ENCODE data around the gene REXO1. TPM values are rescaled to one million over a fixed set of nuclear protein-coding genes. Genes with fewer than 3 reads are reported as not detected.

Gene REXO1
- total and polyA plus RNA-seq, 2 donors (not counting 3 experiments of a cell fraction or from before 2014, with no cell fraction given): 41.1 to 56.9 TPM

DNA sequence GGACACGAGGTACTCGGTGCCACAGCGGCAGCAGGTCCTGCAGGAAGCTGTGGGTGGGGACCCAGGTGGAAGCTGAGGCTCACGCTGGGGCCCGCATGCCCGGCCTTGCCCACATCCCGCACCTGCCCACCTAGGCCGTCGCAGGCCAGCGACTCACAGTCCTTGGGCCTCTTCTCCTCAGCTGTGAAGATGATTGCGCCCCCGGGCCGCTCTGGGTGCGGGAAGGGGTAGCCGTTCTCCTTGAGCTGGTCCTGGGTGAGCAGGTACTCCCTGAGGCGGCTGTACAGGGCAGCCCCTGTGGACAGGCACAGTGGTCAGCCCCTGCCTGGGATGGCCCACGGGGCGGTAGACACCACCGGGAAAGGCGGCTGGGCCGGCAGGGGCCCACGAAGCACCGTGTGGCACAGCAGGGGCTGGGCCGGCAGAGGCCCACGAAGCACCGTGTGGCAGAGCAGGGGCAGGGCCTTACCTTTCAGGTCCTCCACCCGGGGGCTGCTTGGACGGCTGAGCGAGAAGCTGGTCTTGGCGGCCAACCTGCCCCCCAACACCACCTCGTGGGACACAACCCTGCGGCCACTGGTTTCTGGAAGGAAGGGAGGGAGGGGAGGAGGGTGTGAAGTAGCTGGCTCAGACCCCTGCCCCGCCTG lies 29.6 kb downstream of the REXO1 start:
- peaks cover 3 to 57% of the 10 kb centered on the region in 2 experiments for H3K36me3 ChIP-seq (ENCODE audit: control insufficient read depth in 2 of 2, extremely low read depth in 1 of 2, insufficient read depth in 2 of 2, low read length in 2 of 2)
- TF ChIP-seq, protein P1, sequence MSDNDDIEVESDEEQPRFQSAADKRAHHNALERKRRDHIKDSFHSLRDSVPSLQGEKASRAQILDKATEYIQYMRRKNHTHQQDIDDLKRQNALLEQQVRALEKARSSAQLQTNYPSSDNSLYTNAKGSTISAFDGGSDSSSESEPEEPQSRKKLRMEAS (IDR thresholded peaks at IDR 0.05; ENCODE audit: insufficient read depth, insufficient read length): no peak
- TF ChIP-seq MYC (IDR thresholded peaks at IDR 0.05; ENCODE audit: low read depth, low read length) (no peak), POLR2AphosphoS5 (IDR thresholded peaks at IDR 0.05; ENCODE audit: insufficient read depth, low read depth, low read length) (no peak), POLR2A (IDR thresholded peaks at IDR 0.05; ENCODE audit: low read depth, low read length) (no peak), FOS (IDR thresholded peaks at IDR 0.05; ENCODE audit: borderline replicate concordance, insufficient read depth, low read length) (no peak), GATA2 (IDR thresholded peaks at IDR 0.05; ENCODE audit: insufficient read depth, insufficient read length, low read depth, low read length) (no peak), JUN (IDR thresholded peaks at IDR 0.05; ENCODE audit: borderline replicate concordance, insufficient read depth, insufficient read length, low read depth) (no peak), EZH2 (IDR thresholded peaks at IDR 0.05; ENCODE audit: borderline replicate concordance, low read depth, low read length, severe bottlenecking) (no peak)
- TF ChIP-seq, protein P2, sequence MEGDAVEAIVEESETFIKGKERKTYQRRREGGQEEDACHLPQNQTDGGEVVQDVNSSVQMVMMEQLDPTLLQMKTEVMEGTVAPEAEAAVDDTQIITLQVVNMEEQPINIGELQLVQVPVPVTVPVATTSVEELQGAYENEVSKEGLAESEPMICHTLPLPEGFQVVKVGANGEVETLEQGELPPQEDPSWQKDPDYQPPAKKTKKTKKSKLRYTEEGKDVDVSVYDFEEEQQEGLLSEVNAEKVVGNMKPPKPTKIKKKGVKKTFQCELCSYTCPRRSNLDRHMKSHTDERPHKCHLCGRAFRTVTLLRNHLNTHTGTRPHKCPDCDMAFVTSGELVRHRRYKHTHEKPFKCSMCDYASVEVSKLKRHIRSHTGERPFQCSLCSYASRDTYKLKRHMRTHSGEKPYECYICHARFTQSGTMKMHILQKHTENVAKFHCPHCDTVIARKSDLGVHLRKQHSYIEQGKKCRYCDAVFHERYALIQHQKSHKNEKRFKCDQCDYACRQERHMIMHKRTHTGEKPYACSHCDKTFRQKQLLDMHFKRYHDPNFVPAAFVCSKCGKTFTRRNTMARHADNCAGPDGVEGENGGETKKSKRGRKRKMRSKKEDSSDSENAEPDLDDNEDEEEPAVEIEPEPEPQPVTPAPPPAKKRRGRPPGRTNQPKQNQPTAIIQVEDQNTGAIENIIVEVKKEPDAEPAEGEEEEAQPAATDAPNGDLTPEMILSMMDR (IDR thresholded peaks at IDR 0.05; ENCODE audit: extremely low read depth in 1 of 2, insufficient read depth in 1 of 2, low read depth in 1 of 2, low read length in 2 of 2): no peak
- CTCF ChIA-PET: interaction anchor here (0.9 to 1.5 kb wide), 3 partner anchors 19 to 273 kb away, joined by 3 to 6 read pairs (median 3); no protein-coding TSS in a partner anchor
- H4K20me1 ChIP-seq (replicated peaks; ENCODE audit: control insufficient read depth, extremely low read depth, insufficient read depth, low read length): no peaks in the 10 kb centered on the region
- H3K4me1 ChIP-seq (ENCODE audit: control insufficient read depth, extremely low read depth, insufficient read depth, low read length): no peaks in the 10 kb centered on the region
- no peak overlapping the region for H3K9ac ChIP-seq (replicated peaks; ENCODE audit: extremely low read depth, insufficient read depth, low read length)
- DNase-seq (ENCODE audit: low read depth, low spot score) (no peak), FAIRE-seq (no peak)
- intact Hi-C loops (cut with micrococcal nuclease): no loop called here
- H3K4me3 ChIP-seq (replicated peaks in 1 of 3; ENCODE audit: insufficient read depth in 1 of 3, low read depth in 1 of 3, low read length in 3 of 3): no peak overlapping the region
- no peaks in the 10 kb centered on the region for H3K9me1 ChIP-seq (replicated peaks; ENCODE audit: control insufficient read depth, extremely low read depth, insufficient read depth, low read length)
- no peaks in the 10 kb centered on the region for H3K9me3 ChIP-seq (replicated peaks; ENCODE audit: control insufficient read depth, insufficient read depth, low read length)
- POLR2A ChIA-PET: no interaction called here
- dilution Hi-C loops (cut with MboI; ENCODE audit: extremely low pct_ligation_motif_present, low sequenced_read_pairs): no loop called here
- no peaks in the 10 kb centered on the region for H3K27me3 ChIP-seq (ENCODE audit: control insufficient read depth in 2 of 2, insufficient read depth in 2 of 2, low read length in 2 of 2)
- H3K79me2 ChIP-seq (ENCODE audit: control insufficient read depth, insufficient read depth, low read length): no peaks in the 10 kb centered on the region
- no TSS peak for BruUV-seq (replicated peaks)
- no peak overlapping the region for H2AFZ ChIP-seq (ENCODE audit: low read depth, low read length)
- H3K27ac ChIP-seq (ENCODE audit: insufficient read depth, low read depth, low read length): no peak overlapping the region
- no peak overlapping the region for H3K4me2 ChIP-seq (ENCODE audit: insufficient read depth, low read length)

Measured in endothelial cell of umbilical vein (primary cell).